B cell (primary cell): ENCODE measurements around the gene LRRC73. TPM values are rescaled to one million over a fixed set of nuclear protein-coding genes. Genes with fewer than 3 reads are reported as not detected.
"Not testable (repeated sequence)": the region's sequence is repeated elsewhere in the genome, so short reads cannot be mapped to it uniquely, and the experiment has no call there.

Source experiments
- ATAC-seq: fragments of 200-7000 bp; cut with Tn5 transposase; one replicate; pipeline ENCODE4 v1.10.0; 2021; ENCODE audit warnings: low read depth, mild to moderate bottlenecking, moderate number of reproducible peaks, moderate library complexity
- CTCF ChIA-PET: fragments of 350-600 bp; sonication (Branson Sonifier 250); formaldehyde crosslinking; loops from one replicate; lab custom pipeline; 2021; ENCODE audit warnings: antibody characterized with exemption, inconsistent platforms; lab: Charles Lee
- POLR2A ChIA-PET: fragments of 350-600 bp; sonication (Branson Sonifier 250); formaldehyde crosslinking; loops from one replicate; lab custom pipeline; 2021; ENCODE audit warnings: antibody characterized with exemption; lab: Charles Lee
- DNase-seq: peaks from one replicate; pipeline ENCODE4 v3.0.0; 2013
- H2AFZ ChIP-seq: 2 replicates; pipeline ENCODE4 v1.6.1; 2012; ENCODE audit warnings: mild to moderate bottlenecking, low read depth, low read length; ENCODE audit not compliant: insufficient read depth, poor library complexity, severe bottlenecking
- H3K27ac ChIP-seq, 2 donors: 1 replicate in 1 of 2; 2 replicates in 1 of 2; pipeline ENCODE4 v1.5.1; 2012 to 2013; ENCODE audit warnings: low read length in 2 of 2, mild to moderate bottlenecking in 2 of 2, moderate library complexity in 1 of 2
- H3K27me3 ChIP-seq, 4 experiments: fragments of 200-600 bp in 1 of 4; sonication (generic) in 1 of 4; replicated peaks in 1 of 4; 1 replicate in 2 of 4; 2 replicates in 2 of 4; pipeline versions ENCODE4 v1.6.1 to v1.7.0; 2013 to 2016; ENCODE audit warnings: low read length in 3 of 4, mild to moderate bottlenecking in 2 of 4, mixed read lengths in 1 of 4, moderate library complexity in 1 of 4; ENCODE audit not compliant: insufficient read depth in 4 of 4, control insufficient read depth in 3 of 4; ENCODE audit errors: control extremely low read depth in 1 of 4
- H3K36me3 ChIP-seq, 2 experiments: replicated peaks in 1 of 2; 1 replicate in 1 of 2; 2 replicates in 1 of 2; pipeline versions ENCODE4 v1.6.1 to v1.7.1; 2013; ENCODE audit warnings: low read length in 1 of 2; ENCODE audit not compliant: insufficient read depth in 2 of 2, control insufficient read depth in 1 of 2; ENCODE audit errors: control extremely low read depth in 1 of 2, extremely low read depth in 1 of 2
- H3K4me1 ChIP-seq, 2 donors: fragments of 200-600 bp in 1 of 2; sonication (generic) in 1 of 2; 1 replicate in 1 of 2; 2 replicates in 1 of 2; pipeline versions ENCODE4 v1.5.1 to v1.6.1; 2013 to 2017; ENCODE audit warnings: low read length in 2 of 2; ENCODE audit not compliant: control insufficient read depth in 2 of 2, insufficient read depth in 2 of 2
- H3K4me2 ChIP-seq: replicated peaks from 2 replicates; pipeline ENCODE3; 2012; ENCODE audit warnings: mild to moderate bottlenecking, low read depth, low read length; ENCODE audit not compliant: poor library complexity, severe bottlenecking
- H3K4me3 ChIP-seq, 5 experiments: fragments of 200-600 bp in 1 of 5; sonication (generic) in 1 of 5; 1 replicate in 3 of 5; 2 replicates in 2 of 5; pipeline versions ENCODE4 v1.5.1 to v1.7.0; 2011 to 2016; ENCODE audit warnings: low read length in 4 of 5, mild to moderate bottlenecking in 4 of 5, low read depth in 2 of 5, control low read depth in 1 of 5, moderate library complexity in 1 of 5; ENCODE audit not compliant: insufficient read depth in 1 of 5; ENCODE audit errors: control extremely low read depth in 1 of 5, extremely low read depth in 1 of 5
- H3K79me2 ChIP-seq: fragments of 200-600 bp; sonication (generic); one replicate; pipeline ENCODE4 v1.6.0; 2016; ENCODE audit warnings: low read length; ENCODE audit not compliant: control insufficient read depth, insufficient read depth
- H3K9ac ChIP-seq: fragments of 200-600 bp; sonication (generic); 2 replicates; pipeline ENCODE4 v1.6.1; 2017; ENCODE audit warnings: mild to moderate bottlenecking, low read length, moderate library complexity
- H3K9me3 ChIP-seq, 3 donors: one replicate each; pipeline versions ENCODE4 v1.6.1 to v1.7.1; 2013; ENCODE audit warnings: low read length in 2 of 3; ENCODE audit not compliant: control insufficient read depth in 2 of 3, insufficient read depth in 1 of 3; ENCODE audit errors: control extremely low read depth in 1 of 3
- H4K20me1 ChIP-seq: 2 replicates; pipeline ENCODE4 v1.6.0; 2012; ENCODE audit warnings: mild to moderate bottlenecking, low read length; ENCODE audit not compliant: insufficient read depth, control insufficient read depth, poor library complexity, severe bottlenecking
- H3K27ac Mint-ChIP-seq: one replicate; pipeline ENCODE4 v1.8.0; 2021; ENCODE audit warnings: mixed read lengths
- H3K27me3 Mint-ChIP-seq: one replicate; pipeline ENCODE4 v1.8.0; 2021; ENCODE audit warnings: mixed read lengths
- H3K4me1 Mint-ChIP-seq: one replicate; pipeline ENCODE4 v1.8.0; 2021; ENCODE audit warnings: mixed read lengths
- H3K4me3 Mint-ChIP-seq: one replicate; pipeline ENCODE4 v1.8.0; 2021; ENCODE audit warnings: mixed read lengths
- H3K9me3 Mint-ChIP-seq: one replicate; pipeline ENCODE4 v1.8.0; 2022; ENCODE audit warnings: mixed read lengths; ENCODE audit not compliant: insufficient read depth
- CTCF ChIP-seq: fragments of 200-600 bp; IDR thresholded peaks from one replicate; pipeline ENCODE4 v1.8.0; 2022; ENCODE audit warnings: antibody characterized with exemption, mild to moderate bottlenecking
- EZH2 ChIP-seq: IDR thresholded peaks from 2 replicates; pipeline ENCODE4 v1.6.1; 2012; ENCODE audit warnings: borderline replicate concordance, low read depth, mild to moderate bottlenecking, moderate library complexity, low read length; ENCODE audit not compliant: insufficient read depth, poor library complexity, severe bottlenecking
- WGBS: methylation state at CpG from one replicate; pipeline ENCODE4 v1.1.5; 2013; ENCODE audit warnings: missing lambda C conversion rate; ENCODE audit not compliant: insufficient coverage; 5-methylcytosine and 5-hydroxymethylcytosine counted together
- intact Hi-C: fragments of 100-400 bp; cut with micrococcal nuclease; formaldehyde crosslinking; loops from one replicate; pipeline ENCODE4 v1.10.0; 2022
- polyA plus RNA-seq: library from polyadenylated mRNA; depleted of rRNA; stranded (reverse); fragments of >200 nt; gene quantifications from 2 replicates; pipeline ENCODE4 v1.2.3, GENCODE V29; 2012
- total RNA-seq, 2 donors: library from RNA; stranded (reverse); fragments of 120-200 nt in 1 of 2; gene quantifications; 1 replicate in 1 of 2; 2 replicates in 1 of 2; pipeline versions ENCODE4 v1.2.3 to v1.2.4, GENCODE V29; 2013 to 2022

Gene LRRC73
- total and polyA plus RNA-seq, 2 donors (not counting 1 experiment from before 2014, with no cell fraction given) = 0.06 to 0.99 TPM

GRCh38 chr6:43538986-43539385 is 28.8 kb upstream of the LRRC73 start:
- H3K79me2 ChIP-seq, DNase-seq, H3K27me3 ChIP-seq, H2AFZ ChIP-seq, H3K4me3 ChIP-seq, H3K4me2 ChIP-seq, H3K4me1 Mint-ChIP-seq, POLR2A ChIA-PET, H3K27me3 Mint-ChIP-seq, H3K27ac ChIP-seq, H3K4me3 Mint-ChIP-seq, CTCF ChIA-PET, ATAC-seq, H3K9ac ChIP-seq, H3K9me3 ChIP-seq, H3K4me1 ChIP-seq, H3K9me3 Mint-ChIP-seq, intact Hi-C loops, H3K27ac Mint-ChIP-seq, H4K20me1 ChIP-seq: not testable (repeated sequence)
- H3K36me3 ChIP-seq = peaks cover 0 to 19% of the 10 kb centered on the region in 2 experiments
- WGBS = 98% methylated on average over 4 of the region's 17 CpGs

- Histone ChIP-seq H4K20me1 (no peaks in the 10 kb centered on the region), H3K79me2 (no peaks in the 10 kb centered on the region), H3K4me3 (no peak overlapping the region), H3K4me2 (no peak overlapping the region), H3K4me1 (no peaks in the 10 kb centered on the region), H2AFZ (no peak overlapping the region), H3K27ac (no peak overlapping the region), H3K9me3 (no peaks in the 10 kb centered on the region), H3K27me3 (no peaks in the 10 kb centered on the region), H3K36me3 (peaks cover 20 to 43% of the 10 kb centered on the region in 2 experiments), H3K9ac (no peak overlapping the region)
- ATAC-seq = no peak
- ChIA-PET CTCF (no interaction called here), POLR2A (no interaction called here)
- Mint-ChIP-seq H3K4me3 (no peak overlapping the region), H3K9me3 (no peaks in the 10 kb centered on the region), H3K4me1 (no peaks in the 10 kb centered on the region), H3K27me3 (no peaks in the 10 kb centered on the region), H3K27ac (no peak overlapping the region)
- intact Hi-C loops = no loop called here
- DNase-seq = no peak
- TF ChIP-seq CTCF (no peak), EZH2 (no peak)
- no CpG with 5 or more reads among the region's 1 CpG for whole genome bisulfite sequencing
Observed at GRCh38 chr6:43532201-43532600, 22.1 kb upstream of the LRRC73 start.
